Gastroesophageal sphincter (tissue), 4 donors: ENCODE results near the gene GRK4. TPM values are rescaled to one million over a fixed set of nuclear protein-coding genes. Genes with fewer than 3 reads are reported as not detected.

Experiments
- ATAC-seq: fragments of 150-250 bp; one replicate; pipeline ENCODE4 v1.9.1; 2016; ENCODE audit warnings: mild to moderate bottlenecking, moderate library complexity
- H3K27ac ChIP-seq, 4 donors: fragments of 200-600 bp; sonication (generic) in 3 of 4; 1 replicate in 3 of 4; 2 replicates in 1 of 4; pipeline ENCODE4 v1.5.1; 2016 to 2019
- H3K27me3 ChIP-seq: fragments of 200-600 bp; sonication (generic); one replicate; pipeline ENCODE4 v1.5.1; 2019
- H3K36me3 ChIP-seq, 2 donors: fragments of 200-600 bp; sonication (generic); one replicate each; pipeline ENCODE4 v1.5.1; 2019; ENCODE audit warnings: control low read depth in 1 of 2
- H3K4me1 ChIP-seq, 3 donors: fragments of 200-600 bp; sonication (generic); 1 replicate in 2 of 3; 2 replicates in 1 of 3; pipeline ENCODE4 v1.5.1; 2016 to 2019; ENCODE audit warnings: control low read depth in 2 of 3
- H3K4me3 ChIP-seq, 2 donors: fragments of 200-600 bp; sonication (generic); one replicate each; pipeline ENCODE4 v1.5.1; 2019; ENCODE audit warnings: mild to moderate bottlenecking in 1 of 2, moderate library complexity in 1 of 2
- H3K9me3 ChIP-seq, 3 donors: fragments of 200-600 bp; sonication (generic); one replicate each; pipeline ENCODE4 v1.5.1; 2017 to 2019; ENCODE audit warnings: control low read depth in 2 of 3
- EP300 ChIP-seq: sonication (generic); formaldehyde crosslinking; IDR thresholded peaks from one replicate; pipeline ENCODE4 v1.6.1; 2017; ENCODE audit warnings: antibody characterized with exemption, mild to moderate bottlenecking
- POLR2A ChIP-seq, 2 donors: fragments of 450-650 bp; IDR thresholded peaks; one replicate each; pipeline ENCODE4 v1.6.1; 2017; ENCODE audit warnings: antibody characterized with exemption in 2 of 2, mild to moderate bottlenecking in 2 of 2, moderate library complexity in 1 of 2
- POLR2AphosphoS5 ChIP-seq: sonication (generic); formaldehyde crosslinking; IDR thresholded peaks from one replicate; pipeline ENCODE4 v1.6.1; 2017; ENCODE audit warnings: antibody characterized with exemption
- WGBS, 2 donors: methylation state at CpG; one replicate each; pipeline ENCODE4 v1.1.5; 2018; ENCODE audit warnings: low coverage in 1 of 2; 5-methylcytosine and 5-hydroxymethylcytosine counted together
- total RNA-seq, 4 donors: library from RNA; depleted of rRNA; stranded (reverse); fragments of >200 nt; gene quantifications; one replicate each; pipeline ENCODE4 v1.1.0, GENCODE V29; 2016
- TF ChIP-seq, protein P1 (sequence below), 4 experiments: fragments of 200-600 bp in 2 of 4; fragments of 450-650 bp in 2 of 4; sonication (generic) in 1 of 4; IDR thresholded peaks; one replicate each; pipeline ENCODE4 v1.5.1; 2017 to 2019; ENCODE audit warnings: antibody characterized with exemption in 4 of 4, mild to moderate bottlenecking in 2 of 4, moderate library complexity in 2 of 4

The GRK4 gene
- total RNA-seq, 4 donors from 2014 or later: 4.2 to 9.5 (median 6.2) TPM

DNA sequence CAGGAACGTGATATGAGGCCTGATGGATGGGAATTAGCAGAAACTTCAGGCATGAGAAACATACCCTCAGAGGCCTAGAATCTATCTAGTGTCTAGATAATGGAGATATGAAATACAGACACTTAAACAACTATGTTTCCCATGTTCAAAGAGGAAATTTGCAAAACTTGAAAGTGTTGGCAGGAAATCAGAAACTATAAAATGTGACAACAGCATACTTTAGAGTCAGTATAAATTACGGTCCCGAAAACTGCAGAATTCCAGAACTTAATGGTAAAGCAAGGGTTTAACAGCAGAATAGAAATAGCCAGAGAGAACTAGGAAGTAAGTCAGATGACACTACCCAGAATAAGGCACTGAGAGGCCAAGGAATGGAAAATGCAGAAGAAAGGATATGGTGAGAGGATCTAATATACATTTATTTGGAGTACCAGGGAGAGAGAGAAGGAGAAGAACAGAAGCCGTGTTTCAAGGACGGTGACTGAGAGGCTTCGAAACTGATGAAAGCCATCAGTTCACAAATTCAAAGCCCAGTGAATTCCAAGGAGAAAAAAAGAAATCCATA is 103.5 kb downstream of the GRK4 start:
- TF ChIP-seq POLR2AphosphoS5: no peak
- no peak for TF ChIP-seq POLR2A (IDR thresholded peaks at IDR 0.05)
- no peak for TF ChIP-seq EP300
- TF ChIP-seq, protein P1, sequence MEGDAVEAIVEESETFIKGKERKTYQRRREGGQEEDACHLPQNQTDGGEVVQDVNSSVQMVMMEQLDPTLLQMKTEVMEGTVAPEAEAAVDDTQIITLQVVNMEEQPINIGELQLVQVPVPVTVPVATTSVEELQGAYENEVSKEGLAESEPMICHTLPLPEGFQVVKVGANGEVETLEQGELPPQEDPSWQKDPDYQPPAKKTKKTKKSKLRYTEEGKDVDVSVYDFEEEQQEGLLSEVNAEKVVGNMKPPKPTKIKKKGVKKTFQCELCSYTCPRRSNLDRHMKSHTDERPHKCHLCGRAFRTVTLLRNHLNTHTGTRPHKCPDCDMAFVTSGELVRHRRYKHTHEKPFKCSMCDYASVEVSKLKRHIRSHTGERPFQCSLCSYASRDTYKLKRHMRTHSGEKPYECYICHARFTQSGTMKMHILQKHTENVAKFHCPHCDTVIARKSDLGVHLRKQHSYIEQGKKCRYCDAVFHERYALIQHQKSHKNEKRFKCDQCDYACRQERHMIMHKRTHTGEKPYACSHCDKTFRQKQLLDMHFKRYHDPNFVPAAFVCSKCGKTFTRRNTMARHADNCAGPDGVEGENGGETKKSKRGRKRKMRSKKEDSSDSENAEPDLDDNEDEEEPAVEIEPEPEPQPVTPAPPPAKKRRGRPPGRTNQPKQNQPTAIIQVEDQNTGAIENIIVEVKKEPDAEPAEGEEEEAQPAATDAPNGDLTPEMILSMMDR (IDR thresholded peaks at IDR 0.05): no peak
- WGBS, 2 donors: 78 to 86% methylated on average over 5 to 6 of the region's 6 CpGs
- Histone ChIP-seq H3K36me3 (no peaks in the 10 kb centered on the region), H3K9me3 (no peaks in the 10 kb centered on the region), H3K27me3 (no peaks in the 10 kb centered on the region), H3K27ac (no peak overlapping the region), H3K4me3 (no peak overlapping the region), H3K4me1 (no peaks in the 10 kb centered on the region)
- no peak for ATAC-seq

DNA sequence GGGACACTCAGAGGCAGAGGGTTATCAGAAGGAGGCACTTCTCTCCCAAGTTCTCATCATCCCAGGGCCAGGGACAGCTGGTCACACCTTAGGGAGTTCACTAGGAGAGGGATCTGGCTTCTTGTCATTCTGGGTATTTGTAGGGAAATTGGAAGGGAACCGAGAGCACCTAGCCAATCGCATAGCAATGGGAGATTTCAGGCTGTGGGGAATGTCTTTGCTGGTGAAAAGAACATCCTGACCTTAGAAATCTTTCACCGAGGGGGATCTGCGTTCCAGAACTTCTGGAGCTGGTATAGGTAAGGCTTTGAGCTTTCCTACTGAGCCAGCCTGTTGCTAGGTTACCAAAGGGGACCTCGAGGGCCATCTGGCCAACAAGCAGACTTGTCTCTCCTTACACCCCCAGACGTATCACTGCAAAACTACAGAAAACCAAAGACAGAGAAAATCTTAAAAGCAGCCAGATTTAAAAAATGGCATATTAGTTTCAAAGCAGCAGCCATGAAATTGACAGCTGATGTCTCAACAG is 104.2 kb downstream of the GRK4 start:
- no peaks in the 10 kb centered on the region for H3K27me3 ChIP-seq
- 82 to 85% methylated on average over 4 to 6 of the region's 6 CpGs for WGBS, 2 donors
- no peak for ATAC-seq
- H3K27ac ChIP-seq: no peak overlapping the region
- no peak for TF ChIP-seq EP300
- TF ChIP-seq POLR2AphosphoS5: no peak
- TF ChIP-seq, protein P1 (IDR thresholded peaks at IDR 0.05): no peak
- TF ChIP-seq POLR2A (IDR thresholded peaks at IDR 0.05): no peak
- no peak overlapping the region for H3K4me3 ChIP-seq
- H3K36me3 ChIP-seq: no peaks in the 10 kb centered on the region
- no peaks in the 10 kb centered on the region for H3K9me3 ChIP-seq
- H3K4me1 ChIP-seq: no peaks in the 10 kb centered on the region

DNA sequence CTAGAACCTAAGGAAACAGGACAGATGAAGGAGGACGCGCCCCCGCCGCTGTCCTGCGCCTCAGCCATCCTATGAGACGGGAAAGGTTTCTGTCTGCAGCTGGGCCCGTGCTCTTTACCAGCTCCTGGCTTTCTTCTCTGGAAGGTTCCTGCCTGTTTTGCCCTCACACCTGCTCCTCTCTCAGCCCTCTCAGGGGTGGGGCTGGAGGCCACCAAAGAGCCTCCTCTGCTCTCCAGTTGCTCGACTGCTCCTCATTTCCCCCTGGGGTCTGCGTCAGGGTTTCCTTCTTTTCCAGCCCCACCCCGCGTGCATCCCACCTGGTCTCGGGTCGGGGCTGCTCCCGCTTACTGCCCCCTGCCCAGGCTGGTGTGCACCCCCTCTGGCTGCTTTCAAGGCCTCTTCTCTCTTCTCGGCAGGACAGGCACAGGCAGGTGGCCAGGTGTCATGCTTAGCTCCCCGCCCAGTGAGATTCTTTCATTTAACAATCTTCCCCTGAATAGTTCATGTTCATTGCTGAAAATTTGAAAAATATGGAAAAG is 106.4 kb downstream of the GRK4 start:
- TF ChIP-seq EP300: no peak
- TF ChIP-seq, protein P1 (IDR thresholded peaks at IDR 0.05): no peak
- no peak for TF ChIP-seq POLR2AphosphoS5
- no peak for TF ChIP-seq POLR2A (IDR thresholded peaks at IDR 0.05)
- WGBS, 2 donors: 70 to 82% methylated on average over 13 to 16 of the region's 16 CpGs
- ATAC-seq: no peak
- Histone ChIP-seq H3K9me3 (no peaks in the 10 kb centered on the region), H3K27me3 (no peaks in the 10 kb centered on the region), H3K36me3 (no peaks in the 10 kb centered on the region), H3K4me3 (no peak overlapping the region), H3K27ac (no peak overlapping the region), H3K4me1 (peaks cover 0 to 7% (median 4%) of the 10 kb centered on the region in 3 donors)

DNA sequence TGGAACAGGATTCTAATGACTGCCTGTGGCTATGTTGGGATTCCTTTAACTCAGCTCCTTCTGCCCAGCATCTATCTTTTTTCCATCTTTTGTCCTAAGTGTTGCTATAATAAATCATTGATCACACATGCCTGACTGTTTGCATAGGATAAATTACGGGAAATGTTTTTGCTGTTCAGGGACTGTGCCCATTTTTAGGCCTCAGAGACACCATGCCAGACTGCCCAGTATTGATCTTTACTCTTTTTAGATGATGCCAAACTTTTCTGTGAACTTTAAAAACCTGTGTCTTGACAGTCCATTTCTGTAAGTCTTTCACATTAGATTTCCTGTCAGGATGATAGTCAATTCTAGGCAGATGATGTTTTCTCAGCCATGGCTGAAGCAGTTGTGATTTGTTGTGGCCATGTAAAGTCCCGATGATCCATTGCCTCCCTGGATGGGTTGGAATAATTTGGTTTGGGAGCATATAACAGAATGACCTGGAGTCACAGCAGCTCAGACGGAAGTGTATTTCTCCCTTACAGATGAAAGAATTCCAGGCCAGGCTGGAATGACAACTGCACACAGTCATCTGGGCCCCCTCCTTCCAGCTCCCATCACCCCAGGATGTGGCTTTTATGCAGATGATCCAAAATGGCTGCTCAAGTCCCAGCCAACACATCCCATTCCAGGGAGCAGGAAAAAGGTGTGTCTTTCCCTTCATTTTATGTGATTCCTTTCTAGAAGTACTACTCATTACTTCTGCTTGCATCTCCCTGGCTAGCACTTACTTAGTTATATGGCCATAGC is 107.5 kb downstream of the GRK4 start:
- H3K36me3 ChIP-seq: no peaks in the 10 kb centered on the region
- TF ChIP-seq, protein P1 (IDR thresholded peaks at IDR 0.05): no peak
- TF ChIP-seq POLR2A (IDR thresholded peaks at IDR 0.05) (no peak), EP300 (no peak), POLR2AphosphoS5 (no peak)
- WGBS, 2 donors: 62 to 70% methylated on average over 2 of the region's 3 CpGs
- H3K4me1 ChIP-seq: peaks cover 0 to 17% (median 5%) of the 10 kb centered on the region in 3 donors
- ATAC-seq: no peak
- no peak overlapping the region for H3K4me3 ChIP-seq
- no peak overlapping the region for H3K27ac ChIP-seq
- H3K27me3 ChIP-seq: no peaks in the 10 kb centered on the region
- no peaks in the 10 kb centered on the region for H3K9me3 ChIP-seq
